Neural progenitor cell (in vitro differentiated cells): Measurements from ENCODE around the gene HERC2.

Experiments
- EZH2 ChIP-seq: fragments of 200-600 bp; sonication (generic); IDR thresholded peaks from 2 replicates; pipeline ENCODE4 v1.6.1; 2017; ENCODE audit warnings: antibody characterized with exemption, mild to moderate bottlenecking, moderate library complexity
- TF ChIP-seq, protein P1 (sequence below): fragments of 200-600 bp; sonication (generic); IDR thresholded peaks from 2 replicates; pipeline ENCODE4 v1.5.1; 2017; ENCODE audit warnings: antibody characterized with exemption, mild to moderate bottlenecking

DNA sequence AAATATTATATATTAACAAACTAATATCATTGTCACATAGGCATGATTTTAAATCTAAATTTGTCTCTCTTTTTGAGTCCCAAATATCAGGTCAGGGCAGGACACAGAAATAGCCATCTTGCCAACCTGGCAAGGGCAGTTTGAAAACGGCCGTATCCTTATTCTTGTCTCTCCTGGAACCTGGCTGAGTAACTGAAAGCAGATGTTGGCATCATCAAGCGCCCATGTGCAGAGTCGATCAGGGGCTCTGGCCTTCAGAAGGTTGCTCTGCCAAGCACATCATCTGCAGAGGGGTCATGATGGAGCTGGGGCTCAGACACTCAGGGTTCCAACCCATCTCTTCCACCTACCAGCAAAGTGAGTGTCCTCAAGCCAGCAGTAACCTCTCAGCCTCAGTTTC is 167.7 kb downstream of the HERC2 start:
- TF ChIP-seq, protein P1, sequence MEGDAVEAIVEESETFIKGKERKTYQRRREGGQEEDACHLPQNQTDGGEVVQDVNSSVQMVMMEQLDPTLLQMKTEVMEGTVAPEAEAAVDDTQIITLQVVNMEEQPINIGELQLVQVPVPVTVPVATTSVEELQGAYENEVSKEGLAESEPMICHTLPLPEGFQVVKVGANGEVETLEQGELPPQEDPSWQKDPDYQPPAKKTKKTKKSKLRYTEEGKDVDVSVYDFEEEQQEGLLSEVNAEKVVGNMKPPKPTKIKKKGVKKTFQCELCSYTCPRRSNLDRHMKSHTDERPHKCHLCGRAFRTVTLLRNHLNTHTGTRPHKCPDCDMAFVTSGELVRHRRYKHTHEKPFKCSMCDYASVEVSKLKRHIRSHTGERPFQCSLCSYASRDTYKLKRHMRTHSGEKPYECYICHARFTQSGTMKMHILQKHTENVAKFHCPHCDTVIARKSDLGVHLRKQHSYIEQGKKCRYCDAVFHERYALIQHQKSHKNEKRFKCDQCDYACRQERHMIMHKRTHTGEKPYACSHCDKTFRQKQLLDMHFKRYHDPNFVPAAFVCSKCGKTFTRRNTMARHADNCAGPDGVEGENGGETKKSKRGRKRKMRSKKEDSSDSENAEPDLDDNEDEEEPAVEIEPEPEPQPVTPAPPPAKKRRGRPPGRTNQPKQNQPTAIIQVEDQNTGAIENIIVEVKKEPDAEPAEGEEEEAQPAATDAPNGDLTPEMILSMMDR, result no peak
- no peak for TF ChIP-seq EZH2
